Ovary (tissue), 9 donors: ENCODE data around the gene TM9SF3. TPM values are rescaled to one million over a fixed set of nuclear protein-coding genes. Genes with fewer than 3 reads are reported as not detected.

Experiments used
- DNase-seq, 5 donors: peaks; one replicate each; pipeline ENCODE4 v3.0.0-alpha.2; 2019 to 2020
- H3K27ac ChIP-seq, 2 donors: fragments of 200-600 bp; one replicate each; pipeline versions ENCODE4 v1.5.1 to v1.8.0; 2019 to 2022
- H3K27me3 ChIP-seq: fragments of 200-600 bp; one replicate; pipeline ENCODE4 v1.8.0; 2022
- H3K36me3 ChIP-seq: fragments of 200-600 bp; sonication (generic); one replicate; pipeline ENCODE4 v1.5.1; 2019
- H3K4me1 ChIP-seq: one replicate; pipeline ENCODE4 v1.8.1; 2013; ENCODE audit warnings: mild to moderate bottlenecking, moderate library complexity; ENCODE audit not compliant: insufficient read depth
- H3K4me3 ChIP-seq: fragments of 200-600 bp; sonication (generic); one replicate; pipeline ENCODE4 v1.5.1; 2017
- H3K9me3 ChIP-seq, 2 donors: fragments of 200-600 bp in 1 of 2; sonication (generic) in 1 of 2; one replicate each; pipeline versions ENCODE4 v1.5.1 to v1.8.1; 2013 to 2019; ENCODE audit warnings: mild to moderate bottlenecking in 1 of 2, moderate library complexity in 1 of 2
- CTCF ChIP-seq, 3 donors: fragments of 450-650 bp in 2 of 3; fragments of 200-600 bp in 1 of 3; IDR thresholded peaks; one replicate each; pipeline versions ENCODE4 v1.5.1 to v1.8.0; 2016 to 2022; ENCODE audit warnings: antibody characterized with exemption in 3 of 3, mild to moderate bottlenecking in 1 of 3
- EP300 ChIP-seq: sonication (generic); formaldehyde crosslinking; IDR thresholded peaks from one replicate; pipeline ENCODE4 v1.6.1; 2017; ENCODE audit warnings: antibody characterized with exemption
- POLR2A ChIP-seq: fragments of 450-650 bp; IDR thresholded peaks from one replicate; pipeline ENCODE4 v1.6.1; 2017; ENCODE audit warnings: antibody characterized with exemption, mild to moderate bottlenecking, moderate library complexity
- WGBS, 3 donors: extraction: QIAGEN DNeasy Blood & Tissue Kit in 1 of 3; methylation state at CpG; one replicate each; pipeline versions ENCODE4 v1.1.5 to v1.1.7; 2013 to 2017; 5-methylcytosine and 5-hydroxymethylcytosine counted together
- intact Hi-C, 4 donors: fragments of 100-400 bp; cut with DNase I; formaldehyde crosslinking; loops; one replicate each; pipeline versions ENCODE4 v1.11.0 to v1.15.1; 2022 to 2023
- polyA plus RNA-seq, 2 donors: library from polyadenylated mRNA; stranded (reverse); fragments of 200-250 nt in 1 of 2; fragments of 350-450 nt in 1 of 2; fragmentation: Illumina TruSeq in 1 of 2; extraction: RNeasy Lipid Tissue Mini Kit (QIAGEN cat#74804) in 1 of 2; gene quantifications; one replicate each; pipeline ENCODE4 v1.2.3, GENCODE V29; 2013 to 2014
- total RNA-seq, 7 donors: library from RNA; depleted of rRNA in 2 of 7; stranded (reverse); fragments of >200 nt in 2 of 7; fragmentation: NEBNext Ultra II Directional in 3 of 7; extraction: Animal tissue kit (Norgen Biotek cat#: 25700) in 3 of 7; gene quantifications; one replicate each; pipeline versions ENCODE4 v1.1.0 to v1.2.4, GENCODE V29; 2016 to 2023
- donor health status: DM: no; HTN: no; CAD: no; lungs with moderate emphysema.
- donor health status: DM: no; HTN: no; CAD: no.
- donor health status: Bipolar disorder and iron deficiency.
- donor health status: DM: yes; HTN: yes; CAD: no.
- donor health status: DM: no; HTN: no; CAD: no.
- donor health status: DM: yes; HTN: yes; CAD: no.

TM9SF3 gene
- total and polyA plus RNA-seq, 9 donors, result 51.7 to 157 (median 101) TPM

- Histone ChIP-seq H3K4me1 (no peaks in the 10 kb centered on the region), H3K9me3 (no peaks in the 10 kb centered on the region), H3K36me3 (no peaks in the 10 kb centered on the region), H3K27ac (no peak overlapping the region), H3K27me3 (no peaks in the 10 kb centered on the region), H3K4me3 (no peak overlapping the region)
- TF ChIP-seq CTCF (IDR thresholded peaks at IDR 0.05) (no peak), EP300 (no peak), POLR2A (no peak)
- WGBS, 3 donors, result 58 to 64% (median 59%) methylated on average over 1 of the region's 1 CpG
- intact Hi-C loops, result no loop called here
- DNase-seq, result no peak
Measured at GRCh38 chr10:96524741-96525140, 62.1 kb downstream of the TM9SF3 start.

GRCh38 chr10:96517284-96517683, 69.5 kb downstream of the TM9SF3 start:
- H3K4me3 ChIP-seq, result no peak overlapping the region
- no peaks in the 10 kb centered on the region for H3K27me3 ChIP-seq
- H3K9me3 ChIP-seq, result no peaks in the 10 kb centered on the region
- WGBS, 3 donors, result 82 to 93% (median 93%) methylated on average over 1 of the region's 1 CpG
- H3K36me3 ChIP-seq, result no peaks in the 10 kb centered on the region
- TF ChIP-seq EP300, result no peak
- intact Hi-C loops, result no loop called here
- H3K27ac ChIP-seq, result no peak overlapping the region
- peaks cover 9% of the 10 kb centered on the region for H3K4me1 ChIP-seq
- DNase-seq, result no peak

DNA sequence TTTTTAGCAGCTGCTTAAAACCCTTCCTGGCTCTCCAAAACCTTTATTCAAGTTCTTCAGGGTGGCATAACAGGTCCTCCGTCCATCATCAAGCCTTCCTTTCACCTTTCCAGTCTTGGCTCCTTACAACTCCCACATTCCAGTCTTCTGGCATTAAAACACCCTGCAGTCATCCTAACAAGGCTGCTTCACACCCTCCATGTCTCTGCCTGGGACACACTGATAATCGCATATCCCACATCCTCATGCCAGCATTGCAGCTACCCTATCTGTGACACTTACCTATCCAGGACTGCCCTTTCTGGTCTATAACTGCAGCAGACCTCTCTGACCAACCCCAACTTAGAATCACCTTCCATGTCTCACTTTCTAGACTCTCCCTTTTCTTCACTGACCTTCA, 70.5 kb downstream of the TM9SF3 start:
- H3K36me3 ChIP-seq, result no peaks in the 10 kb centered on the region
- intact Hi-C loops, result no loop called here
- TF ChIP-seq EP300, result no peak
- no peak for TF ChIP-seq CTCF (IDR thresholded peaks at IDR 0.05)
- no peak for TF ChIP-seq POLR2A
- no peak for DNase-seq
- no peak overlapping the region for H3K4me3 ChIP-seq
- WGBS, 3 donors, result 72 to 89% (median 80%) methylated on average over 2 of the region's 2 CpGs
- peaks cover 10% of the 10 kb centered on the region for H3K4me1 ChIP-seq
- no peaks in the 10 kb centered on the region for H3K9me3 ChIP-seq
- H3K27me3 ChIP-seq, result no peaks in the 10 kb centered on the region
- H3K27ac ChIP-seq, result no peak overlapping the region

DNA sequence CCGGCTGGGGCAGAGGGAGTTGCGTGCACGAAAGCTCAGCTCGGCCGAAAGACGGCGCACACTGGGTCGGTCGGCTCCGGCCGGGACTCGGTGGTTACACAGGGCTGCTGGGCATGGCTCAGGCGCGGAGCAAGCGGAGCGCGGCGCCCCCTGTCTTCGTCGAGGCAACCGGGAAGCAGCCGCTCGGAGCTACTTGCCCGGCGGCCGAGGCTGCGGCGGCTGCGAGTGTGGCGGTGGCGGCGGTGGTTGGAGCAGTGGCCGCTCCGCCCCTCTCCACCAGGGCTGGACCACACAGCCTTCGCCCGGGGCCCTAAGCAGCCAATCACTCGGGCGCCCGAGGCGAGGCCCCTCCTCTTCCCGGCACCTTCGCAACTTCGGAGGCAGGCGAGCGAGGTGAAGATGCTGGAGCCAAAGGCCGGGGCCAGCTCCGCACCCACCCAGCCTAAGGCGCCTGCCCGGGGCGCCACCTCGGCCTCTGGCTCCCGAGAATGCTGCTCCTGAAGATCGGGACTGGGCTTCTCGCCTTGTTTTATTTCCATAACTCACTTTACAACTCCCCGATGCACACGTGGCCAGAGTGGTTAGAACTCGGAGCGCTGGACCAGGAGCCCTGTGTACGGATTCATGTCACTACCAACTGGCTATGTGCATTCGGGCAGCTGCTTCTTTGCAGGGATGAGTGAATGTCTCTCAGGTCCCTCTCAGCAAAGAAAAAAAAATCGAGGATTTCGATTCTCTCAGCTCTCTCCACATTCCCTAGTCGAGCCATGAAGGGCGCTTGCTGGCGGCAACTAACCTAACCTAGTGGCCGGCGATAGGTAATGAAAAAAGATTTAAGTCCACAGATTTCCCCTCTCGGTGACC, 72.9 kb downstream of the TM9SF3 start, which contains the start of gene TLL2:
TLL2 (minus strand) TSS at position 229 of the 864 bp plus-strand sequence. CDS start 241 bp downstream, outside the sequence.
- DNase-seq, result peak; percentile 65 to 87 (median 78)
- peak within 1 kb of the TSS; percentile 41 for H3K4me3 ChIP-seq
- no peaks in the 10 kb centered on the region for H3K36me3 ChIP-seq
- TF ChIP-seq CTCF (IDR thresholded peaks at IDR 0.05) (peak; percentile 43 to 77 (median 50)), POLR2A (no peak)
- WGBS, 3 donors, result 1% methylated on average over 43 to 68 of the region's 68 CpGs
- intact Hi-C loops, result loop anchor here in 2 of 4 donors (5.0 kb wide), 2 partner anchors 117 to 122 kb away; no protein-coding TSS in a partner anchor
- H3K27ac ChIP-seq, result no peak within 1 kb of the TSS
- no peaks in the 10 kb centered on the region for H3K9me3 ChIP-seq
- no peaks in the 10 kb centered on the region for H3K27me3 ChIP-seq
- H3K4me1 ChIP-seq, result peaks cover 10% of the 10 kb centered on the region

DNA sequence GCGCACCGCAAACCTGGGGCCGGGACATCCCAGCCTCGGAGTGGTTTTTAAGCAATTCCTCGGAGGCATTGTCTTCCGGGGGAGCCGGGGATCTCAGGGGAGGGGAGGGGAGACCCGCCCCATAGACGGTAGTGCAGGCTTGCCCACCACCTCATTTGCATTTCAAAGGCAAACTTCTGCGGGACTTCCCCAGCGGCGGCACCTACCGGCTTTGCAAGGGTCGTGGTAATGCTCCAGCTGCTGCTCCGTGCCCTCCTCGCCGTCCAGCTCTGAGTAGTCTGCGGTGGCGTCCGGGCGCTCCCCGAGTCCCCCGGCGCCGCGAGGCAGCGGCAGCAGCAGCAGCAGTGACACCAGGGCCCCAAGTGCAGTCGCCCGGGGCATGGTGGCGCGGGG, 73.5 kb downstream of the TM9SF3 start:
- Histone ChIP-seq H3K9me3 (no peaks in the 10 kb centered on the region), H3K27me3 (no peaks in the 10 kb centered on the region), H3K4me3 (peak overlapping the region; percentile 41), H3K36me3 (no peaks in the 10 kb centered on the region), H3K4me1 (peaks cover 10% of the 10 kb centered on the region), H3K27ac (no peak overlapping the region)
- WGBS, 3 donors, result 0 to 1% (median 0%) methylated on average over 23 to 31 of the region's 31 CpGs
- no peak for DNase-seq
- no peak for TF ChIP-seq CTCF (IDR thresholded peaks at IDR 0.05)
- no peak for TF ChIP-seq POLR2A
- TF ChIP-seq EP300, result no peak
- intact Hi-C loops, result loop anchor here in 2 of 4 donors (5.0 kb wide), 2 partner anchors 116 to 121 kb away; no protein-coding TSS in a partner anchor
